COLO829 (cell line): ENCODE measurements around the gene DISP2.

Experiments used
- DNase-seq: peaks from one replicate; pipeline ENCODE4 v3.0.0; 2012; ENCODE audit warnings: low spot score

The DISP2 gene

DNA sequence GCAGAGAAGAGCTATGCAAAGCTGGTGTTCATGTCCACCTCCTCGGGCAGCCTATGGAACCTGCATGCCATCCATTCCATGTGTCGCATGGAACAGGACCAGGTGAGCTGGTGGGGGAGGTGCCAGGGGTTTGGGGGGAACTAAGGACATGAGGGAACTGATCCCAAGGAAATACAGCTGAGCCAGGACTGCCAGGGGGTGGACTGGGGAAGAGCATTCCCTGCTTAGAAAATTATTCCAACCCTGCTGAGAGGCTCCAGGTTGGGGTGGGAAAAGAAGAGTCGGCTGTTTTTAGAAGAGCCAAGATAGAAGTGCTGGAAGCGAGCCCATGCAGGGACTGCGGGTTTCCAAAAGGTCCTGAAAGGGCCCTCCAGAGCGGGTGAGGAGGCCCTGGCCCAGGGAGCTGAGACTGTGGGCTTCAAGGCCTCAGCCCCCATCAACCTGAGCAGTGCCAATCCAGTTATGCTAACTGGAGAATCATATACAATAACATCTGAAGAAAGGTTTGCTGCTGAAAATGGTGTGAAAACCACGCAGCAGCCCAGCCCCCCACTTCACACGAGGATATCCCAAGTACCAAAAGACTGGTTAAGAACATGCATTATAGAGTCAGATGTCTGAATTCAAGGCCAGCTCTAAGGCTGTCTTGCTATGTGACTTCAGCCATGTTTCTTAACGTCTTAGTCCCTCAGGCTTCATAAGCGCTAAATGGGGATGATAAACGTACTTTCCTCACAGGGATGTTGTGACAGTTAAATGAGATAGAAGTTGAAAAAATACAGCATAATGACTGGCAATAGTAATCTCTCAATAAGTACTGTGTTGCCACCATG is 7.8 kb downstream of the DISP2 start:
- DNase-seq = no peak

- no peak for DNase-seq
Observed at GRCh38 chr15:40366457-40367370, 8.7 kb downstream of the DISP2 start.

DNA sequence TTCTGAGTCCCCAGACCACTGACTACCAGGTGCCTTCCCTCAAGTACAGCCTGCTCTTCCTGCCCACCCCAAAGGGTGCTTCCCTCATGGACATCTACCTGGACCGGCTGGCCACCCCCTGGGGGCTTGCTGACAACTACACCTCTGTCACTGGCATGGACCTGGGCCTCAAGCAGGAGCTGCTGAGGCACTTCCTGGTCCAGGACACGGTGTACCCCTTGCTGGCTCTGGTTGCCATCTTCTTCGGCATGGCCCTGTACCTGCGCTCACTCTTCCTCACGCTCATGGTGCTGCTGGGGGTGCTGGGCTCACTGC is 9.3 kb downstream of the DISP2 start:
- DNase-seq = no peak

DNA sequence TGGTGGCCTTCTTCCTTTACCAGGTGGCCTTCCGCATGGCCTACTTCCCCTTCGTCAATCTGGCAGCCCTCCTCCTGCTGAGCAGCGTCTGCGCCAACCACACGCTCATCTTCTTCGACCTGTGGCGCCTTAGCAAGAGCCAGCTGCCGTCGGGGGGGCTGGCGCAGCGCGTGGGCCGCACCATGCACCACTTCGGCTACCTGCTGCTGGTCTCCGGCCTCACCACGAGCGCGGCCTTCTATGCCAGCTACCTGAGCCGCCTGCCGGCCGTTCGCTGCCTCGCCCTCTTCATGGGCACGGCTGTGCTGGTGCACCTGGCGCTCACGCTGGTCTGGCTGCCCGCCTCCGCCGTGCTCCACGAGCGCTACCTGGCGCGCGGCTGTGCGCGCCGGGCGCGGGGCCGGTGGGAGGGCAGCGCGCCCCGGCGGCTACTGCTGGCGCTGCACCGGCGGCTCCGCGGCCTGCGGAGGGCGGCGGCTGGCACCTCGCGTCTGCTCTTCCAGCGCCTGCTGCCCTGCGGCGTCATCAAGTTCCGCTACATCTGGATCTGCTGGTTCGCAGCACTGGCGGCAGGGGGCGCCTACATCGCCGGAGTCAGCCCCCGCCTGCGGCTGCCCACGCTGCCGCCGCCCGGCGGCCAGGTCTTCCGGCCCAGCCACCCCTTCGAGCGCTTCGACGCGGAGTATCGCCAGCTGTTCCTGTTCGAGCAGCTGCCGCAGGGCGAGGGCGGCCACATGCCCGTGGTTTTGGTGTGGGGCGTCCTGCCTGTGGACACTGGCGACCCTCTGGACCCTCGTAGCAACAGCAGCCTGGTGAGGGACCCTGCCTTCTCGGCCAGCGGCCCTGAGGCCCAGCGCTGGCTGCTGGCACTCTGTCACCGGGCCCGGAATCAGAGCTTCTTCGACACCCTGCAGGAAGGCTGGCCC is 9.9 kb downstream of the DISP2 start:
- DNase-seq = peak; percentile 51

DNA sequence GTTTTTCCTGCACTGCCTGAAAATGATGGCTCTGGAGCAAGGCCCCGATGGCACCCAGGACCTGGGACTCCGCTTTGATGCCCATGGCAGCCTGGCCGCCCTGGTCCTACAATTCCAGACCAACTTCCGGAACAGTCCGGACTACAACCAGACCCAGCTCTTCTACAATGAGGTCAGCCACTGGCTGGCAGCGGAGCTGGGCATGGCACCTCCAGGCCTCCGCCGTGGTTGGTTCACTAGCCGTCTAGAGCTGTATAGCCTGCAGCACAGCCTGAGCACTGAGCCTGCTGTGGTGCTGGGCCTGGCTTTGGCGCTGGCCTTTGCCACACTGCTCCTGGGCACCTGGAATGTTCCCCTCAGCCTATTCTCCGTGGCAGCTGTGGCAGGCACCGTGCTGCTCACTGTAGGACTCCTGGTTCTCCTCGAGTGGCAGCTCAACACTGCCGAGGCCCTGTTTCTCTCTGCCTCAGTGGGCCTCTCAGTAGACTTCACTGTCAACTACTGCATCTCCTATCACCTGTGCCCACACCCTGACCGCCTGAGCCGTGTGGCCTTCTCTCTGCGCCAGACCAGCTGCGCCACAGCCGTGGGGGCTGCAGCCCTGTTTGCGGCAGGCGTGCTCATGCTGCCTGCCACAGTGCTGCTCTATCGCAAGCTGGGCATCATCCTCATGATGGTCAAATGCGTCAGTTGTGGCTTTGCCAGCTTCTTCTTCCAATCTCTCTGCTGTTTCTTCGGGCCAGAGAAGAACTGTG is 10.9 kb downstream of the DISP2 start:
- no peak for DNase-seq

DNA sequence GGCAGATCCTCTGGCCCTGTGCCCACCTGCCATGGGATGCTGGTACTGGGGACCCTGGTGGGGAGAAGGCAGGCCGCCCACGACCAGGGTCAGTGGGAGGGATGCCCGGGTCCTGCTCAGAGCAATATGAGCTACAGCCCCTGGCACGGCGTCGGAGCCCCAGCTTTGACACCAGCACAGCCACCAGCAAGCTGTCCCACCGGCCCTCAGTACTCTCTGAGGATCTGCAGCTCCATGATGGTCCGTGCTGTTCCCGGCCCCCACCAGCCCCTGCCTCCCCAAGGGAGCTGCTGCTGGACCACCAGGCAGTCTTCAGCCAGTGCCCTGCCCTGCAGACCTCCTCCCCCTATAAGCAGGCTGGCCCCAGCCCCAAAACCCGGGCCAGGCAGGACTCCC is 11.5 kb downstream of the DISP2 start:
- no peak for DNase-seq

DNA sequence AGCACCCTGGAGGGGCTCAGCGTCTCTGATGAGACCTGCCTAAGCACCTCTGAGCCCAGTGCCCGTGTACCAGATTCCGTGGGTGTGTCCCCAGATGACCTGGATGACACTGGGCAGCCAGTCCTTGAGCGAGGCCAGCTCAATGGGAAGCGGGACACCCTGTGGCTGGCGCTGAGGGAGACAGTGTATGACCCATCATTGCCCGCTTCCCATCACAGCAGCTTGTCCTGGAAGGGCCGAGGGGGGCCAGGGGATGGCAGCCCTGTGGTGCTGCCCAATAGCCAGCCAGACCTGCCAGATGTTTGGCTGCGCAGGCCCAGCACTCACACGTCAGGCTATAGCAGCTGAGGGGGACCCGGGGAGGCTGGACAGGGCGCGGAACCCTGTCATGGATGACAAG is 12.0 kb downstream of the DISP2 start:
- DNase-seq = no peak

GRCh38 chr15:40372981-40373380 is 15.0 kb downstream of the DISP2 start:
- DNase-seq = no peak

GRCh38 chr15:40377606-40378005 is 19.6 kb downstream of the DISP2 start:
- no peak for DNase-seq

DNA sequence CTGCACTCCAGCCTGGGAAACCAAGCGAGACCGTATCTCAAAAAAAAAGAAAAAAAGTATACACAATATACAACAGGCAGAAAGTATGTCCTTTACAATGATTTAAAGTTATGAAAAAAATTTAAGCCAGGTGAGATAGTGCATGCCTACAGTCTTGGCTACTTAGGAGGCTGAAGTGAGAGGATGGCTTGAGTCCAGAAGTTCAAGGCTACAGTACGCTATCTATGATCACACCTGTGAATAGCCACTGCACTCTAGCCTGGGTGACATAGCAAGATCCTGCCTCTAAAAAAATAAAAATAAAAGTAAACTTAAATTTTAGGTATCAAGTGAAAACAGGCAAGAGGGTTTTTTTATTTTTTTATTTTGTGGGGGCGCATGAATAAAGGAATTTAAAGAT is 21.4 kb downstream of the DISP2 start:
- DNase-seq = no peak

- peak; percentile 56 for DNase-seq
Observed at GRCh38 chr15:40379853-40380252, 21.8 kb downstream of the DISP2 start.

- DNase-seq = no peak
Observed at GRCh38 chr15:40380636-40381035, 22.6 kb downstream of the DISP2 start.

GRCh38 chr15:40381818-40382529 is 24.0 kb downstream of the DISP2 start:
- no peak for DNase-seq

GRCh38 chr15:40382580-40383456 is 24.8 kb downstream of the DISP2 start, which contains the start of gene KNSTRN:
TSS of gene KNSTRN (plus strand) at chr15:40382721. CDS start at chr15:40382836, 115 bp downstream.
- peak; percentile 93 for DNase-seq

GRCh38 chr15:40386480-40386879 is 28.5 kb downstream of the DISP2 start:
- no peak for DNase-seq

DNA sequence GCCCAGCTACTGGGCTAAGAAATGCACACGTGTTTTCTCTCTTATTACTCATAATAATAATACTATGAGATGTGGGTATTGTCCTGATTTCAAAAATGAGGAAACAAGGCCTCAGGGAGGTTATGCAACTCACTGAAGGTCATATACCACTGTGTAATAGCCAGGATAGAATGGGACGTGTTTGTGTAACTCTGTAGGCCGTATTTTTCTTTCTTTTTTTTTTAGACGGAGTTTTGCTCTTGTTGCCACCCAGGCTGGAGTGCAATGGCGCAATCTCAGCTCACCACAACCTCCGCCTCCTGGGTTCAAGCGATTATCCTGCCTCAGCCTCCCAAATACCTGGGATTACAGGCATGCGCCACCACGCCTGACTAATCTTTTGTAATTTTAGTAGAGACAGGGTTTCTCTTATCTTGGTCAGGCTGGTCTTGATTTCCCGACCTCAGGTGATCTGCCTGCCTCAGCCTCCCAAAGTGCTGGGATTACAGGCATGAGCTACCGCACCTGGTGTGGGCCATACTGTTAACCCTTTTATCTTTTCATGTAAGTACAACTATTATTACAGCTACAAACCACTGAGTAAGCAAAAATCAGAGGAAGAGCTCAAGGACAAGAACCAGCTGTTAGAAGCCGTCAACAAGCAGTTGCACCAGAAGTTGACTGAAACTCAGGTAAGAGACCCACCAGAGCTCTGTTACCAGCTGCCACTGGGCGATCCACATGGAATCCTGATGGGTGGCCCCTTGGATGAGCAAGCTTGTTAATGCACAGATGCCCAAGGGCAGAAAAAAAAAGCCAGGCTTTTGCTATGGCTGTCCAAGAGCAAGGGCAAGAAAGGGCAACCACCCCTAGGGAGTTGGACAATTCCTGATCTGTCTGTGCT is 31.2 kb downstream of the DISP2 start:
- DNase-seq = no peak

DNA sequence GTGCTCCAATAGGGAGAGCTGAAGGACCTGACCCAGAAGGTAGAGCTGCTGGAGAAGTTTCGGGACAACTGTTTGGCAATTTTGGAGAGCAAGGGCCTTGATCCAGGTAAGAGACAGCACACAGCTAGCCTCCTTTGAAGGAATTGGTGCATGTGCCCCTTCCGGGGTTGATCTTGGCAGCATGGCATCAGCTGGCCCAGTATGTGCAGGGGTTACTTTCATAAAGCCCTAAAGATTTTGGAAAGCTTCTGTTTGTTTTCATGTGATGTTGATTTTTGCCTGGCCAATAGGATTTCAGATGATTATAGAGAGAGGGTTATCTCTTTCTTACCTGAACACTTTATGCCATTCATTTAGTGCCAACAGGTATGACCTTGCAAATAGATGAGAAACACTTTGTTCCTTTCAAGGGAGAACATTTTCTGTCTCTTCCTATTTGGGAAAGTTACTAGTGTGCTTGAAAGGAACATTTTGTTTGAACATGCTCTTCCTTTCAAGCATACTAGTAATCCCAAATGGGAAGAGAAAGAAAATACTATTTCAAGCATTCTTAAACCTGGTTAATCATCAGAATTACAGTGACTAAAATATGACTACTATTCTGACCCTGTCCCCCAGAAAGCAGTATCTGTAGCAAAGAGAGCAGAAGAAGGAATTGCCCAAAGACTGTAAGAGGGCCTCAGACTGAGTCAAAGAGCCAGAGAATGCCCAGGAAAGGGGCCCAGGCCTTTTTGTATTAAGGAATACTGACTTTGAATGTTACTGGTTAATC is 32.0 kb downstream of the DISP2 start:
- no peak for DNase-seq
